Lower leg skin (tissue), 3 donors: ENCODE measurements around the gene APOA5.

Experiments used
- POLR2A ChIP-seq, 2 donors: fragments of 450-650 bp; IDR thresholded peaks; one replicate each; pipeline ENCODE4 v1.6.1; 2016 to 2017; ENCODE audit warnings: antibody characterized with exemption in 2 of 2, mild to moderate bottlenecking in 1 of 2, moderate library complexity in 1 of 2
- TF ChIP-seq, protein P1 (sequence below), 3 donors: fragments of 450-650 bp; IDR thresholded peaks; one replicate each; pipeline ENCODE4 v1.5.1; 2016; ENCODE audit warnings: antibody characterized with exemption in 3 of 3, mild to moderate bottlenecking in 3 of 3, moderate library complexity in 2 of 3

DNA sequence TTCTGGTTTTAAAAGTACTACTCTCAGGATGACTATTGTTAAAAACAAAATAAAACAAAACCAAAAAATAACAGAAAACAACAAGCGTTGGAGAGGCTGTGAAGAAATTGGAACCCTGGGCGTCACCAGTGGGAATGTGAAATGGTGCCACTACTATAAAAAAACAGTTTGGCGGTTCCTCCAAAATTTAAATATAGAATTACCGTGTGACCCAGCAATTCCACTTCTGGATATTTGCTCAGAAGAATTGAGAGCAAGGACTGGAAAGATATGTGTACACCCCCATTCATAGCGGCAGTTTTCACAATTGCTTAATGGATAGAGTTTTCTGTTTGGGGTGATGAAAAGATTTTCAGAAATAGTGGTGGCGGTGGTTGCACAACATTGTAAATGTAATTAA is 22.8 kb upstream of the APOA5 start:
- TF ChIP-seq, protein P1, sequence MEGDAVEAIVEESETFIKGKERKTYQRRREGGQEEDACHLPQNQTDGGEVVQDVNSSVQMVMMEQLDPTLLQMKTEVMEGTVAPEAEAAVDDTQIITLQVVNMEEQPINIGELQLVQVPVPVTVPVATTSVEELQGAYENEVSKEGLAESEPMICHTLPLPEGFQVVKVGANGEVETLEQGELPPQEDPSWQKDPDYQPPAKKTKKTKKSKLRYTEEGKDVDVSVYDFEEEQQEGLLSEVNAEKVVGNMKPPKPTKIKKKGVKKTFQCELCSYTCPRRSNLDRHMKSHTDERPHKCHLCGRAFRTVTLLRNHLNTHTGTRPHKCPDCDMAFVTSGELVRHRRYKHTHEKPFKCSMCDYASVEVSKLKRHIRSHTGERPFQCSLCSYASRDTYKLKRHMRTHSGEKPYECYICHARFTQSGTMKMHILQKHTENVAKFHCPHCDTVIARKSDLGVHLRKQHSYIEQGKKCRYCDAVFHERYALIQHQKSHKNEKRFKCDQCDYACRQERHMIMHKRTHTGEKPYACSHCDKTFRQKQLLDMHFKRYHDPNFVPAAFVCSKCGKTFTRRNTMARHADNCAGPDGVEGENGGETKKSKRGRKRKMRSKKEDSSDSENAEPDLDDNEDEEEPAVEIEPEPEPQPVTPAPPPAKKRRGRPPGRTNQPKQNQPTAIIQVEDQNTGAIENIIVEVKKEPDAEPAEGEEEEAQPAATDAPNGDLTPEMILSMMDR (IDR thresholded peaks at IDR 0.05): no peak
- TF ChIP-seq POLR2A (IDR thresholded peaks at IDR 0.05): no peak
